H9 (cell line): Measurements from ENCODE around the gene F2R. TPM values are rescaled to one million over a fixed set of nuclear protein-coding genes. Genes with fewer than 3 reads are reported as not detected.

Experiments used
- DNase-seq: peaks from one replicate; pipeline ENCODE4 v3.0.0-alpha.2; 2017
- H2AFZ ChIP-seq: one replicate; pipeline ENCODE4 v1.6.1; 2013; ENCODE audit warnings: mild to moderate bottlenecking, low read length, control low read depth, moderate library complexity
- H2AK5ac ChIP-seq: 2 replicates; pipeline ENCODE4 v1.6.1; 2013; ENCODE audit warnings: low read length, control low read depth, mixed read lengths; ENCODE audit not compliant: insufficient read length
- H2BK120ac ChIP-seq: one replicate; pipeline ENCODE4 v1.6.1; 2013; ENCODE audit warnings: low read depth, mild to moderate bottlenecking, low read length, control low read depth, inconsistent platforms; ENCODE audit not compliant: poor library complexity, severe bottlenecking
- H2BK12ac ChIP-seq: 2 replicates; pipeline ENCODE4 v1.6.1; 2013; ENCODE audit warnings: low read length, control low read depth, mixed read lengths, low read depth; ENCODE audit not compliant: insufficient read length
- H2BK15ac ChIP-seq: 2 replicates; pipeline ENCODE4 v1.6.1; 2013; ENCODE audit warnings: low read depth, low read length, control low read depth
- H2BK20ac ChIP-seq: one replicate; pipeline ENCODE4 v1.6.1; 2013; ENCODE audit warnings: low read depth, mild to moderate bottlenecking, low read length, control low read depth, inconsistent platforms; ENCODE audit not compliant: poor library complexity, severe bottlenecking
- H2BK5ac ChIP-seq: 2 replicates; pipeline ENCODE4 v1.6.1; 2013; ENCODE audit warnings: low read length, control low read depth, mixed read lengths; ENCODE audit not compliant: insufficient read length
- H3K14ac ChIP-seq: 2 replicates; pipeline ENCODE4 v1.6.1; 2013; ENCODE audit warnings: low read length, control low read depth; ENCODE audit not compliant: insufficient read depth
- H3K18ac ChIP-seq: 2 replicates; pipeline ENCODE4 v1.6.1; 2013; ENCODE audit warnings: low read depth, mild to moderate bottlenecking, mixed read lengths, low read length, control low read depth; ENCODE audit not compliant: insufficient read length
- H3K23ac ChIP-seq: 2 replicates; pipeline ENCODE4 v1.6.1; 2013; ENCODE audit warnings: low read length, control low read depth, mixed read lengths, low read depth; ENCODE audit not compliant: insufficient read length
- H3K23me2 ChIP-seq: 2 replicates; pipeline ENCODE4 v1.6.1; 2013; ENCODE audit warnings: low read depth, mild to moderate bottlenecking, mixed read lengths, low read length, control low read depth; ENCODE audit not compliant: insufficient read length, poor library complexity, severe bottlenecking
- H3K27ac ChIP-seq: 2 replicates; pipeline ENCODE4 v1.5.1; 2013; ENCODE audit warnings: low read length, control low read depth, mixed read lengths, low read depth; ENCODE audit not compliant: insufficient read length
- H3K27me3 ChIP-seq: 2 replicates; pipeline ENCODE4 v1.6.1; 2013; ENCODE audit warnings: low read length, control low read depth, inconsistent platforms; ENCODE audit not compliant: insufficient read depth
- H3K4ac ChIP-seq: 2 replicates; pipeline ENCODE4 v1.6.1; 2013; ENCODE audit warnings: low read depth, mild to moderate bottlenecking, control low read depth, inconsistent platforms, low read length, moderate library complexity
- H3K4me1 ChIP-seq: 2 replicates; pipeline ENCODE4 v1.6.1; 2013; ENCODE audit warnings: low read length, control low read depth, inconsistent platforms; ENCODE audit not compliant: insufficient read depth
- H3K4me2 ChIP-seq: 2 replicates; pipeline ENCODE4 v1.6.1; 2013; ENCODE audit warnings: low read length, control low read depth, mixed read lengths; ENCODE audit not compliant: insufficient read length, insufficient read depth
- H3K56ac ChIP-seq: 2 replicates; pipeline ENCODE4 v1.6.1; 2013; ENCODE audit warnings: low read depth, mild to moderate bottlenecking, mixed read lengths, low read length, control low read depth; ENCODE audit not compliant: insufficient read length
- H3K79me1 ChIP-seq: 2 replicates; pipeline ENCODE4 v1.6.1; 2013; ENCODE audit warnings: low read depth, mild to moderate bottlenecking, moderate library complexity, low read length, control low read depth, inconsistent platforms; ENCODE audit not compliant: insufficient read depth, poor library complexity, severe bottlenecking
- H3K79me2 ChIP-seq: 2 replicates; pipeline ENCODE4 v1.6.1; 2013; ENCODE audit warnings: low read length, control low read depth, inconsistent platforms; ENCODE audit not compliant: insufficient read depth
- H3K9ac ChIP-seq: 2 replicates; pipeline ENCODE4 v1.6.1; 2013; ENCODE audit warnings: low read length, control low read depth, mixed read lengths; ENCODE audit not compliant: insufficient read length; ENCODE audit errors: extremely low read depth
- H3K9me3 ChIP-seq: one replicate; pipeline ENCODE4 v1.6.1; 2013; ENCODE audit warnings: low read depth, low read length, inconsistent platforms; ENCODE audit not compliant: control insufficient read depth
- H3T11ph ChIP-seq: one replicate; pipeline ENCODE4 v1.6.1; 2013; ENCODE audit warnings: mild to moderate bottlenecking, low read length, control low read depth, inconsistent platforms
- H4K20me1 ChIP-seq: one replicate; pipeline ENCODE4 v1.6.1; 2013; ENCODE audit not compliant: control insufficient read depth, insufficient read length, insufficient read depth
- H4K5ac ChIP-seq: 2 replicates; pipeline ENCODE4 v1.6.1; 2013; ENCODE audit warnings: low read depth, mild to moderate bottlenecking, mixed read lengths, low read length, control low read depth; ENCODE audit not compliant: insufficient read length
- H4K8ac ChIP-seq: replicated peaks from 2 replicates; pipeline ENCODE4 v1.6.1; 2013; ENCODE audit warnings: low read length, control low read depth, mixed read lengths, low read depth; ENCODE audit not compliant: insufficient read length
- H4K91ac ChIP-seq: 2 replicates; pipeline ENCODE4 v1.6.1; 2013; ENCODE audit warnings: low read depth, mild to moderate bottlenecking, moderate library complexity, mixed read lengths, low read length, control low read depth; ENCODE audit not compliant: insufficient read length
- H3K27ac Mint-ChIP-seq, 3 experiments: 2 replicates in 2 of 3; 3 replicates in 1 of 3; pipeline ENCODE4 v1.8.0; 2020 to 2021; ENCODE audit warnings: mixed read lengths in 3 of 3, mild to moderate bottlenecking in 1 of 3, moderate library complexity in 1 of 3
- H3K27me3 Mint-ChIP-seq: 2 replicates; pipeline ENCODE4 v1.8.0; 2021; ENCODE audit warnings: low read depth, mild to moderate bottlenecking, moderate library complexity, mixed read lengths
- H3K36me3 Mint-ChIP-seq, 3 experiments: 2 replicates in 2 of 3; 3 replicates in 1 of 3; pipeline ENCODE4 v1.8.0; 2020 to 2021; ENCODE audit warnings: low read depth in 3 of 3, mixed read lengths in 3 of 3; ENCODE audit not compliant: insufficient read depth in 1 of 3
- H3K4me1 Mint-ChIP-seq, 2 experiments: 2 replicates each; pipeline ENCODE4 v1.8.0; 2020; ENCODE audit warnings: mixed read lengths in 2 of 2
- H3K4me3 Mint-ChIP-seq, 2 experiments: 2 replicates in 1 of 2; 3 replicates in 1 of 2; pipeline ENCODE4 v1.8.0; 2020 to 2021; ENCODE audit warnings: mild to moderate bottlenecking in 2 of 2, mixed read lengths in 2 of 2, moderate library complexity in 1 of 2
- H3K9me3 Mint-ChIP-seq, 2 experiments: 2 replicates in 1 of 2; 3 replicates in 1 of 2; pipeline ENCODE4 v1.8.0; 2020; ENCODE audit warnings: mild to moderate bottlenecking in 2 of 2, mixed read lengths in 2 of 2, moderate library complexity in 1 of 2
- CTCF ChIP-seq: fragments of 200-600 bp; sonication (generic); conservative IDR thresholded peaks from 3 replicates; pipeline ENCODE4 v1.8.0; 2021; ENCODE audit warnings: antibody characterized with exemption, mild to moderate bottlenecking
- WGBS: extraction: QIAGEN DNeasy Blood & Tissue Kit; methylation state at CpG from one replicate; pipeline ENCODE4 v1.1.7; 2013; ENCODE audit warnings: missing lambda C conversion rate, low lambda C conversion rate, mixed read lengths; ENCODE audit not compliant: insufficient read length; ENCODE audit errors: extremely low coverage; 5-methylcytosine and 5-hydroxymethylcytosine counted together
- total RNA-seq: library from RNA; stranded (reverse); gene quantifications from 2 replicates; pipeline ENCODE4 v1.2.1, GENCODE V29; 2021

Gene F2R
- total RNA-seq, 1 experiment from 2014 or later: 14.8 TPM

GRCh38 chr5:76742583-76742982, 26.7 kb downstream of the F2R start:
- Mint-ChIP-seq H3K4me1 (peaks cover 3 to 12% of the 10 kb centered on the region in 2 experiments; a peak in 2 of 4 replicates), H3K27ac (no peak overlapping the region; a peak in 1 of 7 replicates), H3K9me3 (no peaks in the 10 kb centered on the region), H3K36me3 (no peaks in the 10 kb centered on the region), H3K27me3 (no peaks in the 10 kb centered on the region), H3K4me3 (no peak overlapping the region)
- no peak overlapping the region for H4K5ac ChIP-seq
- no peak overlapping the region for H4K8ac ChIP-seq
- H3K79me1 ChIP-seq: no peaks in the 10 kb centered on the region
- no peak overlapping the region for H2BK20ac ChIP-seq
- no peaks in the 10 kb centered on the region for H3K79me2 ChIP-seq
- H3K23ac ChIP-seq: no peak overlapping the region
- peaks cover 4% of the 10 kb centered on the region; the same call in 1 of the 2 replicates for H3K4me1 ChIP-seq
- no peak overlapping the region for H3K27ac ChIP-seq
- H2BK12ac ChIP-seq: no peak overlapping the region
- no peak overlapping the region for H2BK120ac ChIP-seq
- no peak overlapping the region for H3K14ac ChIP-seq
- no peak overlapping the region for H3K9ac ChIP-seq
- no peak overlapping the region for H2BK5ac ChIP-seq
- no peak overlapping the region for H3K56ac ChIP-seq
- no peak overlapping the region for H3K4me2 ChIP-seq
- no peak overlapping the region for H3T11ph ChIP-seq
- no peaks in the 10 kb centered on the region for H3K27me3 ChIP-seq
- H3K18ac ChIP-seq: no peak overlapping the region
- no peak overlapping the region for H4K91ac ChIP-seq
- no CpG with 5 or more reads among the region's 4 CpGs for WGBS
- TF ChIP-seq CTCF: no peak
- no peaks in the 10 kb centered on the region for H3K9me3 ChIP-seq
- no peaks in the 10 kb centered on the region for H4K20me1 ChIP-seq
- H2AFZ ChIP-seq: no peak overlapping the region
- H3K4ac ChIP-seq: no peak overlapping the region
- no peaks in the 10 kb centered on the region for H3K23me2 ChIP-seq
- no peak overlapping the region for H2BK15ac ChIP-seq
- no peak overlapping the region for H2AK5ac ChIP-seq
- no peak for DNase-seq
